ENCODE measurements around the gene COL4A3.

The COL4A3 gene

DNA sequence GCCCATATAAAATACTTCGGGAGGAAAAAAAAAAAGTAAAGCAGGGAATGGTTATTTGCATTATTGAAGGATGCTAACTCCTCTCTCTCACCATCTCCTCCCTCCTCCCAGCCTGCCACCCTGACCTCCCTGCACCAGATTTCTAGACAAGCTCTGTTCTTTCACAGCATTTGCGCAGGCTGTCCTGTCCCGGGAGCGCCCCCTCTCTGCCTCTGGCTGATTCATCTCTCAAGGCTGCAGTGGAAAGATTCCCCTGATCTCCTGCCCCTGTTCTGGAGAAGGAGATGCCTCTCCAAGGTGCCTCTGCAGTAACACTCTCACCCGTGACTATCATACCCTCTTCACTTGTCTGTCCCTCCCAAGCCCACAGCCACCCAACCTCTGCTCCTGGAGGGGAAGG, 38.9 kb upstream of the COL4A3 start:
- no peak overlapping the region for H3K27ac ChIP-seq
- TF ChIP-seq, protein P1, sequence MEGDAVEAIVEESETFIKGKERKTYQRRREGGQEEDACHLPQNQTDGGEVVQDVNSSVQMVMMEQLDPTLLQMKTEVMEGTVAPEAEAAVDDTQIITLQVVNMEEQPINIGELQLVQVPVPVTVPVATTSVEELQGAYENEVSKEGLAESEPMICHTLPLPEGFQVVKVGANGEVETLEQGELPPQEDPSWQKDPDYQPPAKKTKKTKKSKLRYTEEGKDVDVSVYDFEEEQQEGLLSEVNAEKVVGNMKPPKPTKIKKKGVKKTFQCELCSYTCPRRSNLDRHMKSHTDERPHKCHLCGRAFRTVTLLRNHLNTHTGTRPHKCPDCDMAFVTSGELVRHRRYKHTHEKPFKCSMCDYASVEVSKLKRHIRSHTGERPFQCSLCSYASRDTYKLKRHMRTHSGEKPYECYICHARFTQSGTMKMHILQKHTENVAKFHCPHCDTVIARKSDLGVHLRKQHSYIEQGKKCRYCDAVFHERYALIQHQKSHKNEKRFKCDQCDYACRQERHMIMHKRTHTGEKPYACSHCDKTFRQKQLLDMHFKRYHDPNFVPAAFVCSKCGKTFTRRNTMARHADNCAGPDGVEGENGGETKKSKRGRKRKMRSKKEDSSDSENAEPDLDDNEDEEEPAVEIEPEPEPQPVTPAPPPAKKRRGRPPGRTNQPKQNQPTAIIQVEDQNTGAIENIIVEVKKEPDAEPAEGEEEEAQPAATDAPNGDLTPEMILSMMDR (conservative IDR thresholded peaks at IDR 0.05) = peak; percentile 33
- no peak for TF ChIP-seq ZFX (IDR thresholded peaks at IDR 0.05)

DNA sequence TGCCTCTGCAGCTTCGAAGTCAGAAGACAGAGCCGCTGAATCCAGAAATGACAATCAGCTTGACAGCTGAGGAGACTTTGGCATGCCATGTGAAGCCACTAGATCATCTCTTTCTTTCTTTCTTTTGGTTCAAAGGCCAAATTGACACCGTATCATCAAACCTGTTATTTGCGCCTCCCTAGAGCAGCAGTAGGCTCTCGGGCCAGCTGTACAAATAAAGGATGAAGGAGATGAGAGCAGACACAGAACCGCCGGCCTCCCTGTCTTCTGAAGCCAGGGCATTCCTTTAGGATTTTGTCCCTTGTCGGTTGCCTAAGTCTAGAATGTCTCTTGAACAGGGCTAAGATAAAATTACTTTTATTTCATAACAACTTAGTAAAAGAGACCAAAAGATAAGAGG, 37.2 kb upstream of the COL4A3 start:
- no peak for TF ChIP-seq ZFX (IDR thresholded peaks at IDR 0.05)
- TF ChIP-seq, protein P1 (conservative IDR thresholded peaks at IDR 0.05) = no peak

DNA sequence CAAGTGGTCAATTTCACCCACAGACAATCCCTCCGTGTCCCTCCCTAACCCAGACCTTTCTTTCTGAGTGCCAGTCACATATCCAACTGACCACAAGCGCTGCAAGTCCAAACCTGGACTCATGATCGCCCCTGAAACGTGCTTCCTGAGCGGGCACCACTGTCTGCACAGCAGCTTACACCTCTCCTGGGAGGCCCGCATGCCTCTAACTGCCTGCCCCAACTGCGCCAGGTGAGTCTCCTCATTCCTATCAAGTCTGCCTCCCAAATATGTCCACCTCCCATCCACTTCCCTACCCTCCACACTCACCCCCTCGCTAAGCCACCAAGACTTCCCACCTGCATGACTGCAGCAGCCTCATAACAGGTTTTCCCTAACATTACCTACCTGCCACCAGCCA, 33.8 kb upstream of the COL4A3 start:
- no peak for TF ChIP-seq ZFX (IDR thresholded peaks at IDR 0.05)
- TF ChIP-seq, protein P1 (conservative IDR thresholded peaks at IDR 0.05) = no peak
- H3K27ac ChIP-seq = no peak overlapping the region

More for the DNA sequence above, 37.2 kb upstream of the COL4A3 start:
- no peak overlapping the region for H3K27ac ChIP-seq

DNA sequence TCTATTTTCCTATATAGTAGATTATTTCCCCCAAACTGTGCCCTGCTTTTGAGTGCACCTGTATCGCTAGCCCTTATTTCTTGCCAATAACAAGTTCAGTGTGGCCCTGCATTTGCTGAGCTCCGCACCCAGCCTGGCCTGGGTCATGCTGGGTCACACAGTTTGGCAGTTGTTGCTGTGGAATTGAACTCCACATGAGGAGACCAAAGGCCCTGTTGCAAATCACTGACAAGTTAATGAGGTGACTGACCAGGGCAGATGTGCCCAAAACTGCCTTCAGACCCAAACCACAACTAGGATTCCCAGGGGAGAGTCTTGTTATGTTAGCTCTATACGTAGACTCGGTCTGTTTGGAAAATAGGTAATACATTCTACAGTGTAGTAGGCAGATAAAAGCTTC, 31.4 kb upstream of the COL4A3 start:
- TF ChIP-seq ZFX (IDR thresholded peaks at IDR 0.05) = no peak
- TF ChIP-seq, protein P1 (conservative IDR thresholded peaks at IDR 0.05) = no peak
- no peak overlapping the region for H3K27ac ChIP-seq

DNA sequence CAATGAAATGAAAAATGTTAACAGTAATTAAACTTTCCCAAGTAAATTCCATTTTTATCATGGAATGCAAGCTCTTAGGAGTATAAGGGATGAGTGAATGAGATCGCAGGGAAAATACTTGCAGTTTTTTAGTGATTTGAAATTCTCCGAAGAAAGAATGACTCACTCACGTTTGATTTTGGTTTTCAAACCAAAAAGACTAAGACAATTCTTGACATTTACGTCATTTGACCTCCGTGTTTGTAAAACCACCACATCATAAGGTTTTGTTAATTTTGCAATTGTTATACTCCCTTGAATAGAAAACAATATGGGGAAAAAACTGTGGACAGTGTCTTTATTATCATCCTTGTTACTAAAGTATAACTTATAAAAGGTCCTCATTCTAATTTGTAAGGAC, 29.8 kb upstream of the COL4A3 start:
- H3K27ac ChIP-seq = no peak overlapping the region
- TF ChIP-seq, protein P1 (conservative IDR thresholded peaks at IDR 0.05) = no peak
- no peak for TF ChIP-seq ZFX (IDR thresholded peaks at IDR 0.05)

DNA sequence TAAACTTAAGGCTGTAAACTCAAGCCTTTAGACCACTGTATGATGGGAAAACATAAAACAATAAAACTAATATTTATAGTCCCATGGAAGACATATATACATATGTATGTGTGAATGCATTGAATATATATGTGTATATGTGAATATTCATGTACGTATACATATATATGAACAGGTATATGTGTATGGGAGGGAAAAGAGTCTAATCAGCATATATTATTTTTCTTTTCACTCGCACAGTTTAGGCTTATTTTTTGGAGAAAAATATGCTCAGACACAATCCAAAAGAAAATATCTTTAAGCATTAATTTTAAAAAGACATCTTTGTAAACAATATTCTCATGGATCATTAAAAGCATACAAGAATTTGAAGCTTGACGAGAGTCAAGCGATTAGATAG, 23.1 kb upstream of the COL4A3 start:
- TF ChIP-seq, protein P1 (conservative IDR thresholded peaks at IDR 0.05) = no peak
- TF ChIP-seq ZFX (IDR thresholded peaks at IDR 0.05) = no peak
- H3K27ac ChIP-seq = no peak overlapping the region

DNA sequence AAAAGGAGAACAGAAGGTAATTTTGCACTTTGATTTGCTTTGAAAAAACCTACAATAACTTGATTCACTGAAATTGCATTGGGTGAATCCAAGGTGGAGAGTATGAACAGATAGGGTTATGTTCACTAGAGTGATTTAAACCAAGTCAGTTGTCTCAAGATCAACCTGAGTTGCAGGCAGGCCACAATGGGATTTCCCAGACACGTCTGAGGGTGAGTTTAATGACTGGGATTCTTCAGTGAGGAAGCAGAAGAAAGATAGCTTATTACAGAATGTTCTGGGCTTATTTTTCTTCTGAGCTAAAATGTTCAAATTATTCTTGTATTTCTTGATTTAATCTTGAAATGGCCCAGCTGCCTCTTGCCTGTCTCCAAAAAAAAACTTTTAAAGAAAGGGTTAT, 20.5 kb upstream of the COL4A3 start:
- H3K27ac ChIP-seq = no peak overlapping the region
- no peak for TF ChIP-seq ZFX (IDR thresholded peaks at IDR 0.05)
- TF ChIP-seq, protein P1 (conservative IDR thresholded peaks at IDR 0.05) = no peak

Measured in C4-2B (cell line).